Germinal center (tissue), 1 donor: Measurements from ENCODE around the gene TK2.
"Not testable (repeated sequence)": the region's sequence is repeated elsewhere in the genome, so short reads cannot be mapped to it uniquely, and the experiment has no call there.

Experiments used
- DNase-seq: peaks from one replicate; pipeline ENCODE4 v3.0.0; 2012; ENCODE audit warnings: mixed read lengths, low spot score

The TK2 gene

GRCh38 chr16:66572356-66572755 lies 22.4 kb upstream of the TK2 start:
- no peak for DNase-seq

GRCh38 chr16:66569827-66570405 lies 20.0 kb upstream of the TK2 start:
- DNase-seq = no peak

- no peak for DNase-seq
Measured at GRCh38 chr16:66569131-66569530, 19.2 kb upstream of the TK2 start.

DNA sequence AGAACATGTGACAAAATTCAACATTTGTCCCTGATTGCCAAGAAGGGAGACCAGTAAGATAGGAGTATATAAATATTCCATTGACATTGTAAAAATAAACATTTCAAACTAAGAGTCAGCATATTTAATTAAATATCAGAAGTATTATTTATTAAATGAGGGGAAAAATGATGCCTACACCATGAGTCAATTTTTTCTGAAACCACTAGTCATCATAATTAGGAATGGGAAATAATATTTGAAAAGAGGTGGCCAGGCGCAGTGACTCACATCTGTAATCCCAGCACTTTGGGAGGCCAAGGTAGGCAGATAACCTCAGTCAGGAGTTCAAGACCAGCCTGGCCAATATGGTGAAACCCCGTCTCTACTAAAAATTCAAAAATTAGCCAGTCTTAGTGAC lies 18.4 kb upstream of the TK2 start:
- no peak for DNase-seq

- DNase-seq = not testable (repeated sequence)
Measured at GRCh38 chr16:66567270-66567669, 17.3 kb upstream of the TK2 start.

GRCh38 chr16:66566051-66566901 lies 16.4 kb upstream of the TK2 start, which contains the start of gene CMTM1:
Gene CMTM1, plus strand, starts transcription at chr16:66566439. Its CDS starts 75 bp downstream, at chr16:66566514.
- DNase-seq = no peak

DNA sequence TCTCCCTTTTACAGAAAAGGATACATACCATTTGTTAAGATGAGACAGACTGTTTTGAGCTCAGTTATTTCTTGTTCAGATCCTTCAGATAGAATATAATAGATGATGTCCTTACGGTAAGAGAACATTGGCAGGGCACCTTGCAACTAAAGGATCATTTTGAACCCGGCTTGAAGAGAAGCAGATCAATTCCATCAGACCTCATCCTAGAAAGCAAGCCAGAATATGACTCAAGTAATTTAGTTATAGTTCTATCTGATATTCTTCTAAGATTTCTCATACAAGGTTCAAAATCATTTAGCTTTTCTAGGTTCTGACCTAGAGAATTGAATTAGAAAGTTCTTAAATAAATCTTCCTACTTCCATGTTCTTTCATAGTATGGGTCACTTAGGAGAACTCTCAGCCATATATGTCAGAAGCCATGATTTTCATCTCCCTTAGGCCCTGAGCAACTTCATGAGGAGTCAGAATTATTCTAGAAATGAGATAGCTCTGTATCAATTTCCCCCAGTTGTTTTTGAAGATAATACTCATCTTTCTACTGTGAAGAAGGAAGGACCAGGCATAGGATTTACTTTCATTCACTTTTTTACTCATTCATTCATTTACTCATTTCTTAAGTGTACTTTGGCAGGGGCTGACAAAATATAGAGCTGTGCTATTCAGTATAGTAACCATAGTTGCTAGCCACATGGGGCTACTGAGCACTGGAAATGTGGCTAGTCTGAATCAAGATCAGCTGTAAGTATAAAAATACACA lies 13.8 kb upstream of the TK2 start:
- DNase-seq = no peak

DNA sequence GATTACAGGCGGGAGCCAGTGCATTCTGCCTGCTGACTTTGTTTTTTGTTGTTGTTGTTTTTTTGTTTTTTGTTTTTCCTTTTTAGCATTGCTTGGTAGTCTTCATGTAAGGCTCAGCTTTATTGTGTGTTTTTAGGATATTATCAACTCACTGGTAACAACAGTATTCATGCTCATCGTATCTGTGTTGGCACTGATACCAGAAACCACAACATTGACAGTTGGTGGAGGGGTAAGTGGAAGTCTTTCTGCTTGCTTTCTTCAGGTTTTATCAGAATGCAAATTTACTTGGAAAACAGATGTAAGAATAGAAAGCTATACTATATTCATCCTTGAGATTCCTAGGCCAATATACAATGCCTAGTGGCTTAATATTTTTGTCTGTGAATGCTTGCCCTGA lies 13.1 kb upstream of the TK2 start:
- no peak for DNase-seq

GRCh38 chr16:66562409-66562808 lies 12.5 kb upstream of the TK2 start:
- no peak for DNase-seq

DNA sequence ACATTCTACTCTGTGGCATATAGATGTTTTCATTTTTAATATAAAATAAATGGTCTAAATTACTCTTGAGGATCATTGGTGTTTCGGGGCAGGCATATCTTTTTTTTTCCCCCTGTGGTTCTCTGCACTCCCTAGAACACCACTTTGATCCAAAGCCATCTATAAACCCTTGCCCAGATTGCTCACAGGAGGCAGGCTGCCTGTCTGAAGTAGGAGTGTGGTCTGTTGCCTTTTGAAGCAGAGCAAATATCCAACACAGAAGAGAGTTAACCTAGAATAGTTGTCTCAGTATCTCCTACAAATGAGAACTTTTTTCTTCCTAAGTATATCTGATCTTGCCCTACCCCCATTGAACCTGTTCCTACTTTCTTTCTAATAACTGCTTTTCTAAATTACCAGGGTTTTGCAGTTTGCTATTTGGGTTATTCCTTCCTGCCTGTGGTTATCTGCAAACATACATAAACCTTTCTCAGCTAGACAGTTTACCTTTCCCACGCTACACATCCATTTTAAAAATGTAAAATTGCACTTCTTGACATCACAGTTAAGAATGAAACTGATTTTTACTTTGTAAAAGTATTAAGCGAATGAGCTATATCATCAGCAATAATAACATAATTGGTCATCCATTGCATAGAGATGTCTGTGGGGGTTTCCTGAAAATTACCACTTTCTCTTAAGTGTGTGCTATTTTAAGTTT lies 11.6 kb upstream of the TK2 start:
- no peak for DNase-seq

DNA sequence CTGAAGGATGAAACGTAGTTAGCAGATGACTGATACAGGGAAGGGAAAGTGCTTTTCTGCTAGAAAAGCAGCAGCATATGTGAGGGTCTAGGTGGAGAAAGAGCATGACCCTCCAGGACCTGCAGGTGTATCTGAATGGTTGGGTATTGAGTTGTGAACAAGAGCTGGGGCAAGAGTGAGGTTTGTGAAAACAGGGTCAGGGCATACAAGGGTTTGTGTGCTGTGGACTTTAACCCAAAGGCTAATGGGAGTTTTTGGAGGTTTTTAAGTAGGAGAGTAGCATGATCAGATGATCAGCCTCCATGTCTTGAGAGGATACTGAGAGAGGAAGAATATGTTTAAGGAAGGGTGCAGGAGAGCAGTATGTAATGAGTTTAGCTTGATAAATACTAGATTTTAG lies 10.2 kb upstream of the TK2 start:
- no peak for DNase-seq

- no peak for DNase-seq
Measured at GRCh38 chr16:66554495-66554894, 4.6 kb upstream of the TK2 start.

DNA sequence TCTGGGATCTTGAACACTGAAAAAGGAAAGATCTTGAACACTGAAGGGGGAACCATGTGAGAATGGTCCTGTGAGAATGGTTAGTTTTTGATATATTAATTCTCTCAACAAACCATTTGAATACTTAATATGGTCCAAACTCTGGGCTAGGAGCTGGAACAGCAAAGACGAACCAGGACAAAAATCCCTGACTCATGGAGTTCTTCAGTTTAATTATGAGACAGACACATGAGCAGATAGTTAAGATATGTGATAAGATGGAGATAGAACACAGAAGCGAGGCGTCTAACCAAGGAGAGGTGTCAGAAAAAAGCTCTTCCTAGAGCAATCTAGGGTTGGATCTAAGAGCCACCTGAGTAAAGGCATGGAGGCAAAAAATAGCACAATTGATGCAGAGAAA lies 4.1 kb upstream of the TK2 start:
- DNase-seq = no peak

- DNase-seq = no peak
Measured at GRCh38 chr16:66553223-66553622, 3.3 kb upstream of the TK2 start.

GRCh38 chr16:66552286-66553177 lies 2.6 kb upstream of the TK2 start, which contains the start of gene CKLF:
Gene CKLF, plus strand, starts transcription at chr16:66552576. Its CDS starts 140 bp downstream, at chr16:66552716.
- peak; percentile 97 for DNase-seq

GRCh38 chr16:66551788-66552285 lies 1.9 kb upstream of the TK2 start:
- DNase-seq = no peak

DNA sequence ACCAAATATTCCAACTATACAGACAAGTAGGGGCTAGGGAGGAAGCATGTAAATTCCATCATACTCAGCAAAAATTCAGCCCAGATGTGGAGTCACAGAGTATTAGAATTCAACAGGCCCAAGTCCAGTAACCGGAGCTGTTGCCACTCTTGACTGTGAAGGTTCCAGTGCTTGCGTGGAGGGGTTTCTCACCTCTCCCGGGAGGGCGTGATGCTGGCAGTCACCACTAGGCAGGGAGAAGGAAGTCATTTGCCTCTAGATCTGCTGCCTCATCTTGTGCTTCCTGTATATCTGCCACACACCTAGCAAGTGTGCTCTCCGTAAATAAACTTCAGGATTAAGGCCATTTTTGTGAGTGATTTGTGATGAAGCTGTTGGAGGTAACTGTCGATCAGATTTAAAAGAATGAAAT lies 1.4 kb upstream of the TK2 start:
- DNase-seq = peak; percentile 69

GRCh38 chr16:66548868-66549267 lies 1.1 kb downstream of the TK2 start:
- DNase-seq = peak; percentile 44

DNA sequence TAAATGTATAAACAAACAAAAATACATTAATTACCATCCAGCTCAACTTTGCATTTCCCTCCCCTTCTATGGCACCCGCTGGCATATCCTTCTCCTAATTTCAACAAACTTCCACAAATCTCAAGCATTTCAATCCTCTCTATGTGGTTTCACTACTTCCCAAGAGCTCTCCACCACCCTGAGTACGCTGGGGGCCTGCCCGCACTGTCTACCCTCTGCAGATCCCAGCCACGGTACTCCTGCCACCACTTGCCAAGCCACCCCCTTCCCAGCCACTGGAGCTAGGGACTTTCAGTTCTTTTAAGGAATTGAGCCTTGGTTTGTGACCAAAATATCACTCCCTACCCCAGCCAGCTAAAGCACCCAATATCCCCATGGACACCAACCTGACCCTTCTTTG lies 1.9 kb downstream of the TK2 start:
- no peak for DNase-seq

DNA sequence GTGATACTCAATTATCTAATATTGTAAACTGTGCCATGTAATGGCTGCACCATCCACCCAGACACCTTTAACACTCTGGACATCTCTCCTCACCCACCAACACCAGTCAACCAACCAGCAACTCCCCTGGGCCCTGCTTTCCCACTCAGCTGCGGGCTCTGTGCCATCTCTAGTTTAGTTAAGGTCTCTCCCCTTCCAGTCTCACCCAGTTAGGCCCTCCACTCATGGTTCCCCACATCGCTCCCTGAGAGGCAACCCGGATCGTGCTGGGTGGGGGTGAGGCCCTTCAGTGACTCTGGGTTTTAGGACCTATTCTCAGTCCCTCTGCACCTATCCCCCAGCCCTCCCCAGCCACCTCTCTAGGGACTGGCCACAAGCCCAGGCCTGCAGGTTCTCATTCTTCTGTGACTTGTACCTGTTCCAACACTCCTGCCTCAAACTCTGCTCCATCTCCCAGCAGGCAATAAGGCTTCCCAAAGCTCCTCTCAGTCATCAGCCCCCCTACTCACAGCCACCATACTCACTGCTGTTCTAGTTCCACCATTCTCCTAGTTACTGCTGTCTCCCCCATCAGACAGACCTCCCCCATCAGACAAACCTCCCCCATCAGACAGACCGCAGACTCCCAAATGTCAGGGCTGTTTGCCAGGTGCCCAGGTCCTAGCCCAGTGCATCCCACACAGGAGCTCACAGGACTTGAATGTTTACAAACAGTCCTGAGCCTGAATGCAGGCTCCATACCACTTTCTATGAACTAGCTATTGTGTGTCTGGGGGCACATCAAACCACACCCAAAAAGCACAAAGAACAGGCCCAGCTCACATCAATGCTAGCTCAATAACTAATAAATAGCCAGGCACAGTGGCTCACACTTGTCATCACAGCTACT lies 2.6 kb downstream of the TK2 start:
- no peak for DNase-seq
